GM18498 (cell line): ENCODE data around the gene TECR.

Source experiments
- ATAC-seq: cut with Tn5 transposase; IDR thresholded peaks from one replicate; pipeline ENCODE4 v1.9.1; 2021; ENCODE audit warnings: mild to moderate bottlenecking, moderate library complexity; ENCODE audit not compliant: unreplicated experiment

TECR gene

GRCh38 chr19:14507704-14508542 lies 21.5 kb upstream of the TECR start:
- ATAC-seq: no peak

GRCh38 chr19:14510311-14511228 lies 18.8 kb upstream of the TECR start:
- no peak for ATAC-seq

- no peak for ATAC-seq
Observed at GRCh38 chr19:14511229-14511593, 18.2 kb upstream of the TECR start.

- no peak for ATAC-seq
Observed at GRCh38 chr19:14512406-14512961, 16.9 kb upstream of the TECR start.

DNA sequence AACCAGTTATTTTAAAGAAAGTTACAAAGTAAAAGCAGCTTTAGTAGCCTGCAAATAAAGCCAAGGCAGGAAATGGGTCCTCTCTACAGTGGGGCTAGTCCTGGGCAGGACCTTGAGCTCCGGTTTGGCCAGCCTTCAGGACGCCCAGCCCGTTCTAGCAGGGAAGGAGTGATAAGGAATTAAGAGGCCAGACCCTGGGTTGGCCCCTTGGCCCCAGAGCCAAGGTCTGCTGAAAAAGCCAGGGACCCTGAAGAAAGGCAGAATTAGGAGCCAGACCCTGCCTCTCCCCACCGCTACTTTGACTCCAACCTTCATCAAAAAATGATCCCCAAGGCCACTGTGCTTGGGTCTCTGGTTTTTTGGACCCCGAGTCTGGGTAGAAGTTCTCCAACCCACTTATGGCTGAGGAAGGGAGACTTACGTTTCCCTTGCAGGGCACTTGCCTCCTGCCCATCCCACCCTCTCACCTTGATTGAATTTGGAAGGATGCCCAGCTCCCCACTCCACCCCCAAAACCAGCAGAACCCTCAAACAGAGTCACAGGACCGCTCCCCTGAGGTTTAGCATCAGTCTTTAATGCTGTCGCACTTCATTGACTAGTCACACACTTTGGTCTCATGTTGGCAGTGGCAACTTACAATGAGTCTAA lies 15.1 kb upstream of the TECR start:
- no peak for ATAC-seq

DNA sequence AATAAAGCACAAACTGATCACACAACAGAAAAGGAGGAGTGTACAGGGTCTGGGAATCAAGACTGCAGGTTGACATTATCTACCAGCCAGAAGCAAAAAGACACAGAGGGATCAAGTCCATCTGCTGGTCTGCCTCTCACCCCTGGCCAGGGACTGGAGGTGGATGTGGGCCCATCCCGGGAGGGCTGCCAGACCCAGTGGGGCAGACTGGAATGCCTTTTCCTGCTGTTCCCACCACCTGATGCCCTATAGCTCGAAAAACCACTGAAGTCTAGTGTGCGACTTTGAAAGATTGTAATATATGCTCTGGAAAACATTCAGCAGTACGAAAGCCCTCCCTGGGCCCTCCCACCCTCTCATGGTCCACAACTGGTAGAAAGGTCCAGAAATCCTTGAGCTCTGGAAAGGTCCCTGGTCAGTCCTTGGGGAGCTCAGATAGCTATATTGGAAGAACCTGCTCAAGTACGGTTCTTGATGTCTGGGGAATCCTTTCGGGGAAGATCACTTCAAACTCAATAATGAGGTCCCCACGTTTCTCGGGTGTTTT lies 13.8 kb upstream of the TECR start:
- ATAC-seq: no peak

- ATAC-seq: no peak
Observed at GRCh38 chr19:14516048-14516534, 13.3 kb upstream of the TECR start.

DNA sequence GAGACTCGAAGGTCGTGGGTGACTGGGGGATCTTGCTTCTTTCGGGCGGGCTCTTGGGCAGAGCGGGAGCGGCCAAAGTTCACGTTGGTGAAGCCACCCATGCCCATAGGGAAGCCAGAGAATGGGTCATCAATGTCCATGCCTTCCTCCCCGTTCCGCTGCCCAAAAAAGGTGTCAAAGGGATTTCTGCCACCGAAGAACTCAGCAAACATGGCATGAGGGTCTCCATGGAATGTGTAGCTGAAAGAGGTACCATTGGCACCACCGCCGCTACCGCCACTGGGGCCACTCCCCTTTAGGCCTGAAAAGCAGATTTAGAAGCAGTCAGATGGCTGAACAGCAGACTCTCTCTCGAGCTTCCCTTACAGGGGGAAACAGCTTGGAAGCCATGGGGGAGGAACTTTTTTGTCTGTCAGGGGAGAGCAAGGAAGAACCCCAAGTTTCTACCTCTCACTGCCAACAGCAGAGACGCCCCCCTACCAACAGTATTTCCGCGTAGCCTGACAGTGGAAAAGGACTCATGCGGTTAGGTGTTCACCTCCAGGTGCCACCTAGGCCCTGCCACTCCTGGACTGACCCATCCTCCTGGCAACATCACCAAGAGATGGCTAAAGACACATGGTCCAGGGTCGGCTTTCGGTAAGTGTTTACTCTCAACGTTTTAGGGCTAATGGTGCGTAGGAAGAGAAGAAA lies 12.5 kb upstream of the TECR start:
- ATAC-seq: no peak

GRCh38 chr19:14517446-14517839 lies 12.0 kb upstream of the TECR start:
- ATAC-seq: no peak

DNA sequence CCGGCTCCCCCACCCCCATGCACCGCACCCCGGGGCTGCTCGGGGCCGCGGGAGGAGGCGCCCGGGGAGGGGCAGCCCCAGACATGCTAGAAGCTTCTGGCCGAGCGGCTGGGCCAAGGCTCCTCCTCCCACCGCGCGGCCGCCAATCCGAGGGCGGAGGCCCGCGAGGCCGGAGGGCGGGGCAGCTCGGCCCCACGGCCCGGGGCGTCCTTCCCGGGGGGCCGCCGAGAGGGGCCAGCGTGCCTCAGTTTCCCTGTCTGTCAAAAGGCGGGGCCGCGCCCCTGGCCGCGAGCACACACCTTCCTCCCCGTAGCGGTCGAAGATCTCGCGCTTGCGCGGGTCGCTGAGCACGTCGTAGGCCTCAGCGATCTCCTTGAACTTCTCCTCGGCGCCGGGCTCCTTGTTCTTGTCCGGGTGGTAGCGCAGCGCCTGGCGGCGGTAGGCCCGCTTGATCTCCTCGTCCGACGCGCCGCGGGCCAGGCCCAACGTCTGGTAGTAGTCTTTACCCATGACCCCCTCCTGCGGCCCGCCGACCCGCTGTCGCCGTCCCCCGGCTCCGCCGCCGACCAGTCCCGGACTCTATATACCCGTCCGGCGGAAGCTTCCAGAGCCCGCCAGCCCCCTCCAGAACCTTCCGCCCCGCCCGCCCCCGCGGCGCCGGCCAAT lies 11.4 kb upstream of the TECR start, which contains the start of gene DNAJB1:
DNAJB1 (minus strand) TSS at position 558 of the 666 bp plus-strand sequence; CDS start at position 510, 48 bp downstream.
- peak; percentile 75 for ATAC-seq

DNA sequence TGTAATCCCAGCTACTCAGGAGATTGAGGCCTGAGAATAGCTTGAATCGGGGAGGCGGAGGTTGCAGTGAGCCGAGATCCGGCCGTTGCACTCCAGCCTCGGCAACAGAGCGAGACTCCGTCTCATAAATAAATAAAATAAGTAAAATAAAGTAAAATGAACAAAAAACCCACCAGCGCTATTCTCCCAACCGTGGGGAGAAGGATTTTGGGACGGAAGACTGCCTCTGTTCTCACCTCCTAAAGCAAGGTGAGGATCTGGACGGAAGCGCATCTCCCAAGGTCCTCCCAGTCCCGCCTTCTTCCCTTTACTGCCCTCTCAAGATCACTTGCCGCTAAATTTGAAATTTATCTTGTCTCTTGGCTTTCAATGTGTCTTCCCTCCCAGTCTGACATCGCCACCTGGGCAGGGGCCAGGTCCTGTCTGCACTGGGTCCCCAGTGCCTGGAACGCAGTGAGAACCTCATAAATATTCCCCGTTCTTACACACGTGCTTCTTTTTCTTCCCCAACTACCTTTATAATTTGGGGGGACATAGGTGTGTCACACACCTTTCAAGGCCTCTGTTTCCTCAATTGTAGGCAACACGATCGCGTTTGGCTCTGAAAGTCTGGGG lies 10.0 kb upstream of the TECR start:
- ATAC-seq: no peak

DNA sequence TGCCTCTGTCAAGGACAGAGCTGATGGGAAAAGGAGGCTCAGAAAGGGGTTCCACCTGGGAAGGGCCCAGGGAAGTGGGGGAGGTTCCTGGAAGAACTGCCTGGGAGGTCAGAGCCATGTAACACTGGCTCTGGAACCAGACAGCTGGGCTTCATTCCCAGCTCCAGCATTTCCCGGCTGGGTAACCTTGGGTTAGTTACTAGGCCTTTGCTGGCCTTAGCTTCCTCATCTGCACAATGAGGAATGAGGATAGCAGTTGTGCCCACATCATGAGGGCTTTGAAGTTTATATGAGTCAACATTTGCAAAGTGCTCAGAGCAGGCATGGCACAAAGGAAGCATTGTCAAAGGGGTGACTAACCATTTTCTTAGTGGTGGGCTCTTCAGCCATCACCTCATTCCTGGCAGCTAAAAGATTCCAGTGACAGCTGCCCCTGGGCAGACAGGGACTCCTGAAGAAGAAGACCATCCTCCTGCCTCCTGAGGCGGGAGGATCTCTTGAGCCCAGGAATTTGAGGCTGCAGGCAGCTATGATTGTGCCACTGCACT lies 9.5 kb upstream of the TECR start:
- no peak for ATAC-seq

DNA sequence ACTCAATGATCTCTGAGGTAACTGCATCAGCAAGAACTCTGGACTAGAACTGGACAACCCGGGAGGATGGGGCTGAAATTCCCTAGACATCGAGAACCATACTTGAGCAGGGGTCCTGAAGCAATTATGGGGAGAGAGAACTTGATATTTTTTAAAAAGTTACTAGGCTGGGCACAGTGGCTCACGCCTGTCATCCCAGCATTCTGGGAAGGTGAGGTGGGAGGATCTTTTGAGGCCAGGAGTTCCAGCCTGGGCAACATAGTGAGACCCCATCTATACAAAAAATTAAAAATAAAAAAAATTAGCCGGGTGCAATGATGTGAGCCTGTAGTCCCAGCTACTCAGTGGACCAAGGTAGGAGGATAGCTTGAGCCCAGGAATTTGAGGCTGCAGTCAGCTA lies 8.9 kb upstream of the TECR start:
- no peak for ATAC-seq

- no peak for ATAC-seq
Observed at GRCh38 chr19:14525729-14526128, 3.7 kb upstream of the TECR start.

GRCh38 chr19:14526423-14526822 lies 3.0 kb upstream of the TECR start:
- ATAC-seq: no peak

- ATAC-seq: no peak
Observed at GRCh38 chr19:14528419-14529253, 758 bp upstream of the TECR start.

- ATAC-seq: no peak
Observed at GRCh38 chr19:14530005-14530348, 583 bp downstream of the TECR start.

- no peak for ATAC-seq
Observed at GRCh38 chr19:14530506-14530905, 1.1 kb downstream of the TECR start.
